Germinal center (tissue), 1 donor: ENCODE measurements around the gene STK17A.
"Not testable (repeated sequence)": the region's sequence is repeated elsewhere in the genome, so short reads cannot be mapped to it uniquely, and the experiment has no call there.

Experiments
- DNase-seq: peaks from one replicate; pipeline ENCODE4 v3.0.0; 2012; ENCODE audit warnings: mixed read lengths, low spot score

STK17A gene

DNA sequence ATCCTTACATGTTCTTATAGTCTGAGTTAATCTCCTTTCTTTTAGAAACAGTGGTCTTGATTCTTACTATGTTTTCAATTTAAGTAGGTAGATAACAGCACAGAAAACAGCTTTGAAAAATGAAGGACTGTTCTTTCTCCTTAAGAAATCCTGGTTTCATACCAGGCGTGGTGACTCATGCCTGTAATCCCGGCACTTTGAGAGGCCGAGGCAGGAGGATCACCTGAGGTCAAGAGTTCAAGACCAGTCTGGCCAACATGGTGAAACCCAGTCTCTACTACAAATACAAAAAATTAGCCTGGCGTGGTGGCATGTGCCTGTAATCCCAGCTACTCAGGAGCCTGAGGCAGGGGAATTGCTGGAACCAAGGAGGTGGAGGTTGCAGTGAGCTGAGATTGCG is 13.5 kb downstream of the STK17A start:
- not testable (repeated sequence) for DNase-seq

DNA sequence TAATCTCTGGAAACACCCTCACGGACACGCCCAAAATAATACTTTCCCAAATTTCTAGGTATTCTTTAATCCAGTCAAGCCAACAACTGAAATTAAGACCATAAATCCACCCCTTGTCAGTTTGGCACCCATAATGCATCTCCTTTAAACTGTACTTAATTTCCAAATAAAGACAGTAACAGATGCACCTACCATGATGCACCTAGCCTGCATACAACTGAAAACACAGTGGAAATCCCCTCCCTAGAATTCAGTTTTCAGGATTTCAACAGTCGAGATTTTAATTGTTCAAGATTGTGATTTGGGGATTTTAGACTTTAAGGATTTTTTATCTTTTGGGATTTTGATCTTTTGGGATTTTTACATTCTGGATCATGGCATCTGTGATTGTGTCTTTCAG is 17.1 kb downstream of the STK17A start:
- DNase-seq: no peak

DNA sequence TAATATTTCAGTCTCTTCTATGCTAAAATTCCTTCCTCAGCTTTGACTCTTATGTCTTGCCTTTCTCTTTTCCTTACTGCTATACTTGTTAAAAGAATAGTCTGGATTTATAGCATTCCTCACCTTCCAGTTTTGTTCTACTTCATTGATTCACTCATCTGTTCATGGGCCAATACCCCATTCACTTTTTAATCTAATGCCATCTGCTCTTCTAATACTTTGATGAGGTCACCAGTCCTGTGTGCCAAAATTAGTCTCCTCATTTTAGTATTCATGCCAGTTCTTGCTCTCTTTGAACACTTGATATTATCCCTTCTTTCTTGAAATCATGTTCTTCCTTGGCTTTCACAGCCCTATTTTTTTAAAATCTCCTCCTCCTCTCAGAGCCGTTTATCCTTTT is 19.3 kb downstream of the STK17A start:
- DNase-seq: no peak

DNA sequence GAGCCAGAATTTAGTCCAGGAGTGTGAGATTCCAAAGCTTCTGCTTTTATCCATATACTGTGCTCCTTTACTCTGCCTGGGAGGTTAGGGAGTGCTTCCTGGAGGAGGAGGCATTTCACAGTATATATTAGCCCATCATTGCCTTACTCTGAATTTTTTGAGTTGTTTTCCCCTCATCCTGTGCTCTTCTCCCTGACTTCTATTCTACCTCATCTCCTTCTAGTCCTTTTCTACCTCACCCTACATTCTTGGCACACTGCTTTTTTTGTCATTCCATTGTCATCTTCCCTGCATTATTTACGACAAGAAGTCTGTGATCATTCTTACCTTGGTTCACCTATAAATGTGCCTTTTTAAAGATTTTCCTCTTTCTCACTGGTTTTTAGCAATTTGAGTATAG is 21.3 kb downstream of the STK17A start:
- DNase-seq: no peak

DNA sequence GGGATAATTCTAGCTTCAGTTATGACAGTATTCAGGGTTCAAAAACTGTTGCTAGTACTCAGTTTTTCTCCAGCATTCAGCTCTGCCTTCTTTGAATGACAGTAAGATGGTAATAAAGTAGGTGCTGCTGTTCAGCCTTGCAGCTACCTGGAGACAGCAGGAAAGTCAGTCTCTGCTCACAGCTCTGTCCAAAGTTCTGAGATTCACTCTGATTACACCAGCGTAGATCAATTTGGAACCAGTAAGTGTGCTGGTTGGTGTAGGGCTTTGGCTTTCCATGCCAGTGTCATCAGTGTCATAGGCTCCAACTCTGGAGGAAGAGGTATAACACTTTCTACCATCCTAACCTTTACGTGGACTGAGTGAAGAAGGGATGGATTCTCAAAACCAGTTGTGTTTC is 26.2 kb downstream of the STK17A start:
- DNase-seq: no peak

DNA sequence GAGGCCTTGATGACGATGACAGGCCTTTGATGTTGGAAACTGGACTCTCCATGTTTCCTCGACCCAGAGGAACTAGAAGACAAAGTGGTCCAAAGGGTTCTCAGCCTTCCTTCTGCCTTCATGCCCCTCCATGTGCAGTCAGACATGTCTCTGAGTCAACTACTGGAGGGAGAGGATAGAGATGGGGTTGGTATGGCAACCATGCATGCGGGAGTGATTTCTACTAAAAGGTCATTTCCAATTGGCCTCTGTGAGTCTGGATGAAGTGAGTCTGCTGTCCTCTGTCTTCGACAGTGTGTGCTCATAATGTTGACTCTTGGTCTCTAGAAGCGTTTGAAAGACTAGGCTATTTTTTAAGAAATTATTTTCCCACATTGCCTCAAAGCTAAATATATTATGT is 29.2 kb downstream of the STK17A start:
- no peak for DNase-seq

DNA sequence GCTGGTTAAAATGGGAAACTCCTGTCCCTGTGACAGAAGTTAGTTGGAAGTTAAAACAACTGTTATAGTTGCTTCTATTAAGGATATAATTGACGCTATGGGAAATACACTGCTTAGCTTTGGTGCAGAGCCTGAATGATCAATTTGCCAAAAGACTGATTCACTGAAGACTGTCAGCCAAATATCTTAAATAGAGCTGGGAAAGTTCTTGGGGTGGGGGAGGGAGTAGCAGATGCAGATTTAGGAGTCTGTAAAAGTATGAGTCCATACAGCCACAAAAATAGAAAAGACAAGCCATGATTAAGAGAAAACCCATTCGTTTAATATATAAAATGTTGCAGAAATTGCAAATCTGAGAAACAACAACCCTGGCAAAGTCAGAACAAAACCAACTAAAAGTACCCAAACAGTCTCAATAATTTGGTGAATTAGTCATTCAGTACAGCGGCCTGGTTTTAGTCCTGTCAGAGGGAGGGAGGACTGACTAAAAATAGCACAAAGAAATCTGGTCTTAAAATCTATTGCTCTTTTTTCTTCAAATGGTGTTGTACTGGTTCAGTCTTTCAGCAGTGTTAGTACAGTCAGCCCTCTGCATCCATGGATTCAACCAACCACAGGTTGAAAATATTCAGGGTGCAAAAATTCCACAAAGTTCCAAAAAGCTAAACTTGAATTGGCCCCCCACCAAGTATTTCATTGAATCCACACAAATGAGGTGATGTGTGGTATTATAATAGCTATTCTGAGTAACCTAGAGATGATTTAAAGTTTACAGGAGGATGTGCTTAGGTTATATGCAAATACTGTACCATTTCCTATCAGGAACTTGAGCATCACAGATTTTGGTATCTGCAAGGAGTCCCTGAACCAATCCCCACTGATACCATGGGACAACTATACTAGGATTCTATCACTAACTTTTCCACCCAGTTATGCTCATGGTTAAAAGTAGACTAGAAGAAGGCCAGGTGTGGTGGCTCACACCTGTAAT is 30.0 kb downstream of the STK17A start:
- DNase-seq: no peak

DNA sequence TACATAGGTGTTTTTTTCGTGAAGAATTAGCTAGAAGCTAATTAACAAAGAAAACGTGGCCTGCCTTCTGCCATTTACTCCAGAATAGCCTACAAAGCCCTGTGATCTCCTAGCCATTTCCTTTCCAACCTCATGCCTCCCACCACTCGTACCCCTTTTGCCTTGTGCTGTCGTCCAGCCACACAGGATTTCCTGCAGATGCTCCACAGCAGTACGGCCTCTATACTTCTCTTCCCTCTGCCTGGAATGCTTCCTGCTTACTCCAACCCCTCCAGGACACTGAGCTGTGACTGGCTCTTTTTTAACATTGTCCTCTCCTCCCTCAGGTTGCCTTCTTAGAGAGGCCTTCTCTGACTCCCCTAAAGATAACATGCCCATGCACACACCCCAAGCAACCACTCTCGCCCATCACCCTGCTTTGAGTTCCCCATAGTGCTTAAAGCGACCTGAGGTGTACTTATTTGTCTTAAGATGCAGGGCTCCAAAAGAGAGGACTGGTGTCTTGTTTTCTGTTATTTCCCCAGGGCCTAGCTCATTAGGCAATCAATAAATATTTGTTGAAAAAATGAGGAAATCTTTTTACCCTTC is 32.7 kb downstream of the STK17A start:
- DNase-seq: no peak

DNA sequence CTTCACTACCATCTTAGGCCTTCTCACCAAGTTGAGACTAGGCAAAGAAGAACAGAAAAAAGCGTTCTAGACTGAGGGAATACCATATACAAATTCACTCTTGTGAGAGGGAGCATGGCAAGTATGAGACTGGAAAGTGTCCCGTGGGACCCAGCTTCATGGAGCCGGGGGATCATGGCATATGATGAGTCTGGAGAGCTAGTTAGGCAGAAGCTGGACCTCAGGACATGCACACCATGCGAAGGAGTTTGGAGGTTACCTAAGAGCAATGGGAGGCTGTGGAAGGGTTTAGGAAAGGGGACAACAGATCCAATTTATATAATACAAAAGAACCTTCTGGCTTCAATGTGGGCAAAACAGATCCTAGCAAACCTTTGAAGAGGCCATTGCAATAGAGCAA is 34.1 kb downstream of the STK17A start:
- no peak for DNase-seq

DNA sequence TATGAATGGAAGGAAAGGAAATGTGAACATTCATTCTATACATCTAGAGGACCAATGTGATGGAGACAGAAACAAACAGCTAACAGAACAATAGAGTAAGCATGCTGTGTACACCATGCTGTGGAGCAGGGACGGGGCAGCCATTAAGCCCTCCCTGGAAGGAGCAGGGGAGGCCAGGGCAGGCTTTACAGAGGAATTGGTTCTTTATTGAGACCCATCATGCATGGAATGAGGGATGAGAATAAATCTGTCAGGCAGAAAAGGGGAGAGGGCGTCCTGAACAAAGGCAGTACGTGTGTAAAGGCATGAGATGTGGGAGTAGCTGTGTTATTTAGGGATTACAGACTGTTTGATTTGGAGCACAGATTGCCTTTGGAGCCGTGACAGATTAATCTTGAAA is 35.2 kb downstream of the STK17A start:
- DNase-seq: no peak

DNA sequence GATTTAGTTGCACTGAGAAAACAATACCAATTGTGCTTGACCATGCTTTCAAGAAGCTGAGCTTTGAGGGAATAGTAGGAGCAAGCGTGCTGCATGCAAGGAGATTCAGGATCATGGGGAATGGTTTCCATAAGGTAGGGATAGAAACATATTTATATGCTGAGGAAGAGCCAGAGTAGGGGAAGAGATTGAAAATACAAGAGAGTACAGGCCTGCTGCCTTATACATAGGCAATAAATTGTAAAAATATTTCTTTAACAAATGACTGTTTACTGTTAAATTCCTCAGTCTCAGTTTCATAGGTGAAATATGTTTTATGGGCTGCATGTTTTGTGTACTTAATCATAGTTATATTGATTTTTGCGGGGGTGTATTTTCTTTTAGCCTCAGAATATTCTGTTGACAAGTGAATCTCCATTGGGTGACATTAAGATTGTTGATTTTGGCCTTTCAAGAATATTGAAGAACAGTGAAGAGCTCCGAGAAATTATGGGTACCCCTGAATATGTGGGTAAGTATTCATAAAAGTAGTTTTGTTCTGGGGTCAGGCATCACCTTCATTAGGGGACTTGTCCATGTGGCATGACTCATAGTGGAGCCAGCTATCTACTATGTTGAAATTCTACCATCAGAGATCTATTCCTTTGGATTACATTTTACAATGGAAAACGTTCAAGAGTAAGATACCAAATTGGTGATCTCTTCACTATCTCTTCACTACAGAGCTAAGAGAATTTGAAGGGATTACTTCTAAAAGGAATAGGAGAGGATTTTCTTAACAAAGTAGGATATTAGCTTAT is 36.5 kb downstream of the STK17A start:
- DNase-seq: no peak

DNA sequence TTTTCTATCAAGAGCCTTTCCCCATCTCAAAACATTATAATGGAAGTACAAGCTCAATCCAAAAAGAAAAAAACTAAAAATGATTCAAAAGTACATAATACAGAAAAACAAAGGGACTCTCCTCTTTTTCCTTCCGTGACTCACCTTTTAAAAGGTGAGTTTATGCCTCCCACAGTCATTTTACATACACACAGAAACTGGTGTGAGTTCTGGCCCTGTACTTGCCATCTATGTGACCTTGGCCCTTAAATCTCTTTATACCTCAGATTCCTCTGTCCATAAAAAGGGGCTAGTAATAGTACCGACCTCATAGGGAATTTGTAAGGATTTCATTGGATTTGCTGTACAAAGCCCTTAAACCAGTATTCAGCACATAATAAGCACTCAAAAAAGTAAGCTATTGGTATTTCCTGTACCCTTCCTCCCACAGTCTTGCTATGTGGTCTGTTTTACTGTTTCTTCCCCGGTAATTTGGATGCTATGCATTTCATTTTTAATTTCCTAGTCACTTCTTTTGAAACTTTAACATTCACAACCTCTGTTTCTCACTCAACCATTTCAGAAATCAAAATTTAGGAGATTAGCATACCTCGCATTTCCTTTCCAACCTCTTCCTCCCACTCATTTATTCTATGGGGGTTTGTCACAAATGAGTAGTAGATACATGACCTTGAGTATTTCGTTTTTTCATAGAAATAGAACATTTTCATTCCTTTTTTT is 39.0 kb downstream of the STK17A start:
- DNase-seq: no peak

DNA sequence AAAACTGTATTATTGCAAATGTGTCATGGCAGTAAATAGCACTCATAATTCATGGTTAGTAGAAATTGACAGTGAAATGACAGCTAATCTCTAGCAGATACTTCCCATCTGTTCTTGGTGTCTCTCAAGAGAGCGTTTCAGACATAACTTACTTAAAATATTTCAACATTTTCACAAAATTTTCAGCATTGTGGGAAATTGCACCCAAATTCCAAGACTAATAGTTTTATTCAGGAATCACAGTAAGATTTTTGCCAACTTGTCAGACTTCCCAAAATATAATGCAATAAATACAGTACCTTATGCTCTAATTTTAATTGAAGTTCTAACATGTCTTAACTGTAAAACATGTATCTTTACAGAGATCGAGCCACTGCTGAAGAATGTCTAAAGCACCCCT is 41.2 kb downstream of the STK17A start:
- DNase-seq: no peak

DNA sequence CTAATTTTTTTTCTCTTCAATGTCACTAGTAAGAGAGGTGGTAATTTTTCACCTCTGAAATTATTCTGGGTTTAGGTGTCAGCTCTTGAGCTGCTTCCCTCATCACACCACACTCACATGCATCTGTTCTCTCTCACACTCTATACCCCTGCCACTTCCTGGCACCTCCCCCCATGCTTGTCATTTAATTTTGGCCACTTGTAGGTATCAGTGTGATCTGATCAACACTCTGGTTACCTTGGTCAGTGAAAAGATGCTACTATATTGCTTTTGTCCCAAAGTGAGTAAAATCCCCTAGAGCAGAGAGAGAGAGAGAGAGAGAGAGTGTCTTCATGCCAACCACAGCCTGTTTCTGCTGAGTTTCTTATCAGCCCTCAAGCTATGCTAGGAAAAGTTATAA is 42.5 kb downstream of the STK17A start:
- no peak for DNase-seq

DNA sequence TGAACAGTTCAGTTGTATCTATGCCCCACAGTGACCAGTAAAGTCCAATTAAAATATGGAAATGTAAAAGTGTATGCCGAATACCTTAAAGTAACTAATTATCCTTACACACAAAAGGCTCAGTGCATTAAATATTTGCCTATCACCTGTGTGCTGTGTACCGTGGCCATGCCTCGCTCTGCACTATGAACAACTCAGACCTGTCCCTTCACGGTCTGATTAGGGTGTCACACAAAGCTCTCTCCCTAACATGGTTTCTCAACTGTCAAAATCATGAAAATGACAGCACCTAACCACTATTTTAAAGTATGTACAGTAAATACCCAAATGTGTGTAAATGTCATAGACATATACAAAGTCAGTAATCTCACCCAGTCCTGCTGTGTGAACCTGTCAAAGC is 43.1 kb downstream of the STK17A start:
- no peak for DNase-seq

DNA sequence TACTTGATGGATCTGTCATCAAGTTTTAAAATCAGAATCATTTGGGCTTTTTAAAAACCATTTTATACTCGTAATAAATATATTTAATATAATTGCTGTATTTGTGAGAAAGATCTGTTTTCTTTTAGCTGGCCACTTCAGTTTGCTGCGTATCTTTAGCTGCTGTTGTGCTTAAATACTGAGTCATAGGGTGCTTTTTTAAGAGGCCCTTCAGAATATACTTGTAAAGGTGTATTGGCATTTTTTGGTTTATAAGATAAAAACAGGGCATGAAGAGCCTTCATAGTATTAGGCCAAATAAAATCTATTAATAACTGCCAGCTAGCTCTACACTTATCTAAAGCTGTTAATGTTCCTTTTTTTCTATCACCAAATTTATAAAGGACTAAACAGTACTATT is 43.8 kb downstream of the STK17A start:
- no peak for DNase-seq

DNA sequence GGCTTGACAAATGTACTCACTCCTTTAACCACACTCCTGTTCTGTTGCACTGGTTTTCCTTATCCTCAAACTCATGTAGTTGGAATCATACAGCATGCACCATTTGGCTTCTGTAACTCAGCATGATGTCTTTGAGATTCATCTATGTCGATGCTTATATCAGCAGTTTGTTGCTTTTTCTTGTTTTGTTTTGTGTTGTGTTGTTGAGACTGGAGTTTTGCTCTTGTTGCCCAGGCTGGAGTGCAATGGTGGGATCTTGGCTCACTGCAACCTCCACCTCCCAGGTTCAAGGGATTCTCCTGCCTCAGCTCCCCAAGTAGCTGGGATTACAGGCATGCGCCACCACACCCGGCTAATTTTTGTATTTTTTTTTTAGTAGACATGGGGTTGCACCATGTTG is 44.9 kb downstream of the STK17A start:
- DNase-seq: not testable (repeated sequence)

DNA sequence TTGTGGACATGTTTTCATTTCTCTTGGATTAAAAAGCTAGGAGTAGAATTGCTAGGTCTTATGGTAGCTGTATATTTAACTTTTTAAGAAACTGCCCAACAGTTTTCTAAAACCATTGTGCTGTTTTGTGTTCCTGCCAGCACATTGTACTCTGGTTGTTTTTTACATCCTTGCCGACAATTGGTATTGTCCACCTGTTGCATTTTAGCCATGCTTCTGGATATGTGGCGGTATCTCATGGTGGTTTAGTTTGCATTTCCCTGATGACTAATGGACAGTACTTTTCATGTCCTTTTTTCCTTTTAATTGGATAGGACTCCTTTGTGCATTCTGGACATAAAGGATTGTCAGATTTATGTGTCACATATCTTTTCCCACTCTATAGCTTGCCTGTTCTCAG is 45.5 kb downstream of the STK17A start:
- no peak for DNase-seq

DNA sequence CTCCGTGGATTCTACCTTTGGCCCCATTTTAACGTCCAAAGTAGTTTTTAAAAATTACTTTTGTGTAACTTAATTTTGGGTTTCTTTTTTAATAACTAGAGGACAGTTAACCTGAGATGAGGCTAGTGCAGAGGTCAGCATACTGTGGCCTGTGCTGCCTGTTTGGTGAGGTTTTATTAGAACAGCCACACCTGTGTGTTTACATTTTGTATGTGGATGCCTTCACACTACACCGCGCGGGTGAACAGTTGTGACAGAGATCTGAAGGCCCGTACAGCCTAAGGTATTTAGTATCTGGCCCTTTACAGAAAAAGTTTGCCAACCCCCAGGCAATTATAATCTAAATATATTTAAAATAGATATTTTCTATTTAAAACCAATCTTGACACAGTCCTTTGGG is 46.9 kb downstream of the STK17A start:
- no peak for DNase-seq

DNA sequence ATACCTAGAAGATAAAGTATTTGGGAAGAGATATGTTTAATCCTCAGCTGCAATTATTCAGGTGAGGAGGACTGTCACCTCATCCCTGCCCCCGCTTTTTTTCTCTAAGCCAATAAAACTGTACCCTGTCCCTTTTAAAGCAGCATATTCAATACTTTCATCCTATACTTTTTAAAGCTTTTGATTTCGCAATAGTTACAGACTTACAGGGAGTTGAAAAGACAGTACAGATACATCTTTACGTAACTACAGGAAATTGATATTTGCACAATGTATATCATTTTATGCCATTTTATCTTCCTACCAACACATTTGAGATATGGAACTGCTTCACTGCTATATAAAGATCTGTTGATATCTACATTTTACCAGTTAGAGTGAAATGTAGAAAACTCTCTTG is 47.6 kb downstream of the STK17A start:
- DNase-seq: no peak

DNA sequence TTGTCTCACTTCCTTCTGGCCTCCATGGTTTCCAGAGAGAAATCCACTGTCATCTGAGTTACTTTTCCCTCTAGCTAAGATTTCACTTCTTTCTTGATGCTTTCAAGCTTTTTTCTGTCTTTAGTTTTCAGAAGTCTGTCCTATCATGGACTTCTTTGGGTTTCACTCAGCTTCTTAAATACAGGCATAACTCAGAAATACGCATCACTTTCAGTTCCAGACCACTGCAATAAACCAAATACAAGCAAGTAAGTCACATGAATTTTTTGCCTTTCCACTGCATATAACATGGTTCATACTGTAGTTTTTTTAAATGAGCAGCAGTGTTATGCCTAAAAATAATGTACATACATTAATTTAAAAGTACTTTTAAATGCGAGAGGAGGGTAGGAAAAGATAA is 48.7 kb downstream of the STK17A start:
- DNase-seq: no peak

DNA sequence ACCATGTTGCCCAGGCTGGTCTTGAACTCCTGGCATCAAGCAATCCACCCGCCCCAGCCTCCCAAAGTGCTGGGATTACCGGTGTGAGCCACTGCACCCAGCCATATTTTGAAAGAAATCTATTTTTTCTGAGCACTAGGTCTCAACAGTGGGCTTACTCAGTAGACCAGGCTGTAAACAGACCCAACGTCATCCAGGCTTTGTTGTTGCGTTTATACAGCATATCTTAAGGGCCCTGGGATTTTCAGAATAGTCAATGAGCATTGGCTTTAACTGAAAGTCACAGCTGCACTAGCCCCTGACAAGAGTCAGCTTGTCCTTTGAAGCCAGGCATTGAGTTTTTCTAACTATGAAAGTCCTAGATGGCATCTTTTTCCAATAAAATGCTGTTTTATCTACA is 49.8 kb downstream of the STK17A start:
- no peak for DNase-seq
